DMS53 (cell line): ENCODE results near the gene PNISR.
A peak's percentile ranks its signal among the peaks of the same experiment; 100 is the strongest.
"Not testable (repeated sequence)": the region's sequence is repeated elsewhere in the genome, so short reads cannot be mapped to it uniquely, and the experiment has no call there.

Experiments
- DNase-seq: peaks from one replicate; lab custom pipeline; 2025; lab: John Stamatoyannopoulos, UW

Gene PNISR, protein sequence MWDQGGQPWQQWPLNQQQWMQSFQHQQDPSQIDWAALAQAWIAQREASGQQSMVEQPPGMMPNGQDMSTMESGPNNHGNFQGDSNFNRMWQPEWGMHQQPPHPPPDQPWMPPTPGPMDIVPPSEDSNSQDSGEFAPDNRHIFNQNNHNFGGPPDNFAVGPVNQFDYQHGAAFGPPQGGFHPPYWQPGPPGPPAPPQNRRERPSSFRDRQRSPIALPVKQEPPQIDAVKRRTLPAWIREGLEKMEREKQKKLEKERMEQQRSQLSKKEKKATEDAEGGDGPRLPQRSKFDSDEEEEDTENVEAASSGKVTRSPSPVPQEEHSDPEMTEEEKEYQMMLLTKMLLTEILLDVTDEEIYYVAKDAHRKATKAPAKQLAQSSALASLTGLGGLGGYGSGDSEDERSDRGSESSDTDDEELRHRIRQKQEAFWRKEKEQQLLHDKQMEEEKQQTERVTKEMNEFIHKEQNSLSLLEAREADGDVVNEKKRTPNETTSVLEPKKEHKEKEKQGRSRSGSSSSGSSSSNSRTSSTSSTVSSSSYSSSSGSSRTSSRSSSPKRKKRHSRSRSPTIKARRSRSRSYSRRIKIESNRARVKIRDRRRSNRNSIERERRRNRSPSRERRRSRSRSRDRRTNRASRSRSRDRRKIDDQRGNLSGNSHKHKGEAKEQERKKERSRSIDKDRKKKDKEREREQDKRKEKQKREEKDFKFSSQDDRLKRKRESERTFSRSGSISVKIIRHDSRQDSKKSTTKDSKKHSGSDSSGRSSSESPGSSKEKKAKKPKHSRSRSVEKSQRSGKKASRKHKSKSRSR

DNA sequence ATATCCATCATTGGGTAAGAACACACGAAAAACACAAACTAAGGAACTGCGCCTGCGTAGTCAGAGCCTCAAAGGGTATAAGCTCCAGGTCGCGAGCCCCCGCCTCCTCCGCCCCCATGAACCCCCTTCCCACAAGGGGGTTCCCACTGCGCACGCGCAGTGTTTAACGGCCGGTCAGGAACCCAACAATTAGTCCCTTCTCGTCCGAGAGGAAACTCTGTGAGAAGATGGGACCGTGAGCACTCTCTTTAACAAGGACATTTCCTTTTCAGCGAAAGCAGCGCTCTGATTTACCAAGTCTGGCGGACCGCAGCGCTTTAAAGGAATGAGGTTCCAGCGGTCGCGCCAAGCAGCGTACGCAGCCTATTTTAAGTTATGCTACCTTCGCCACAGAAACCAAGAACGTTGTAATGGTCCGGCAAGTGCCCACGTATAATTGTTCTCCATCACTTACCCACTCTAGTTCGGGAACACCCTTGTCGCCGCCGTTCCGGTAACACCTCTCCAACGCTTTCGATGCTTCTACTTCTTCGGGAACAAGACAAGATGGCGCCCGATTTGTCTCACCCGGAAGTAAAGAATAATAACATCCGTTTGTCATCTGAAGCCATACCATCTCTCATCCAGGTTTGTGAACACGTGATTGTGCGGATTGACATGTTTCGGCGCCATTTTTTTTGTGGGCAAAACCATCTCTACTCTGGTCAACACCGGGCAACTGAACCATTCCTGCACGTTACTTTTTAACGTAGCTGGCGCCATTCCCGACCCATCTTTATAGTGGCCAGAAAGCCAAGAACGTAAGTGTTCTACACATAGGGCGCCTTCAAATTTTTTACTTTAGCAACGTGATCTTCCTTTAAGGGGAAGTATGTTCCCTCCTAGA is at the start of gene PNISR:
PNISR (minus strand) TSS at position 548 of the 886 bp plus-strand sequence. CDS start 10,649 bp downstream, outside the sequence.
- peak; percentile 98 for DNase-seq

- no peak for DNase-seq
Observed at GRCh38 chr6:99473730-99474129, 48.6 kb upstream of the PNISR start.

GRCh38 chr6:99471638-99472037 is 46.5 kb upstream of the PNISR start:
- peak; percentile 13 for DNase-seq

DNA sequence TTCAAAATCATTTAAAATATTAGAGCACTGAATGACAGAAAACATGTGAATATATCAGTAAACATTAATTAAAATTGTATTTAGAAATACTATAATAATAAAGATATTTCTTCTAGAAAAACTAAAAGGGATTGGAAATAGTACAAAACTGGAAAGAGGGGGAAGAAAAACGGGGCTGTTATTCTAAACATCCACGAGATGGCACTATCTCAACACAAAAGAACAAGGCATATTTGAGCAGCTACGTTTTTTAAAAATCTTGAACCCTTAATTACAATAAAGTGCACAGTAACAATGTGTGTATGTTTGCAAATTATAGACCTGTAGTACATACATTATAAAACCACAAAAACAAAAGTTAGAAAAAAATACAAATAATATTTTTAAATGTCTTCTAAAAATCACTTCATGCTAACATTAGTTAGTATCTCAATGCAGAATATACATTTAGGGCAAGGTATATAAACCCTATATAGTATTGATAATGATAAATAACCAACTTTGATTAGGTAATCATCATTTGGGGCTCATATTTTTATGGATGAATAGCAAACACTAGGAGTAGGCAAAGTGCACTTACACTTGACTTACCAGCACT is 42.5 kb upstream of the PNISR start:
- peak; percentile 55 for DNase-seq

DNA sequence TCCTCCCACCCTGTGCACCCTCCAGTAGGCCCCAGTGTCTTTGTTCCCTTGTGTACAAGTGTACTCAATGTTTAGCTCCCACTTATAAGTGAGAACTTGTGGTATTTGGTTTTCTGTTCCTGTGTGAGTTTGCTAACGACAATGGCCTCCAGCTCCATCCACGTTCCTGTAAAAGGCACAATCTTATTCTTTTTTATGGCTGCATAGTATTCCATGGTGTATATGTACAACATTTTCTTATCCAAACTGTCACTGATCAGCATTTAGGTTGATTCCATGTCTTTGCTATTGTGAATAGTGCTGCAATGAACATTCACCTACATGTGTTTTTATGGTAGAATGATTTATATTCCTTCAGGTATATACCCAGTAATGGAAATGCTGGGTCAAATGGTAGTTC is 34.0 kb upstream of the PNISR start:
- DNase-seq: not testable (repeated sequence)

DNA sequence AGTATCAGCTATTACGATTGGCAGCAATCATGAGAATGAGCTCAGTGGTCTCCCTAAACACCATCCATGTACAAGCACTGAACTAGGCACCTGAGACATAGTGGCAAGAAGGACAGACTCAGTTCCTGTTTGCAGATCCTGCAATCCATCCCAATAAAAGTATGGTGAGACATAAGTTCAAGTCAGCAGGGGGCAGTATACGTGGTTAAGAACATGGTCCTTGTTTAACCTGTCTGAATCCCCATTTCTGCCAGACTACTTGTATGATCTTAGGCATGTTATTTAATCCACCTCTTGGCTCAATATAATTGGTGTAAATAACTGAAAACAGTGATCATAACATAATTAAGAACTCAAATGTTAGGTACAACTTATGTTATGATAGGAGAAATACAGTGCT is 33.2 kb upstream of the PNISR start:
- DNase-seq: peak; percentile 37

DNA sequence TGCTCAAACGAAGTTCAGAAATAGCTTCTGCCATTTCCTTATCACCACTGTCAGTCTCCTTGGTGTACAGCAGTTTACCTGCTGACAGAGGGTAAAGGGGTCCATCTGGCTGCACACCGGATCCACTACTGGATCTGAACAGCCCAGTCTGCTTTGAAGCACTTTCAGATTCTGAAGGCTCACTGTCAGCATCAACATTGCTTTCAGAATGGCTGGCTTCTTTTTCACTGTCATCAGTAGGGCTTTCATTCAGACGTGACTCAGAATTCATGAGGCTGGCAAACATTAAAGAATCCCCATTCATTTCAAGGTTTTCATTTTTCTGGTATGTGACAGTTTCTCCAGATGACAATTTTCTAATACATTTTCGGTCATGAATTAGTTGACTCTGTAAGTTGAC is 21.0 kb upstream of the PNISR start:
- no peak for DNase-seq

GRCh38 chr6:99434702-99435530 is 9.8 kb upstream of the PNISR start:
- DNase-seq: peak; percentile 37

DNA sequence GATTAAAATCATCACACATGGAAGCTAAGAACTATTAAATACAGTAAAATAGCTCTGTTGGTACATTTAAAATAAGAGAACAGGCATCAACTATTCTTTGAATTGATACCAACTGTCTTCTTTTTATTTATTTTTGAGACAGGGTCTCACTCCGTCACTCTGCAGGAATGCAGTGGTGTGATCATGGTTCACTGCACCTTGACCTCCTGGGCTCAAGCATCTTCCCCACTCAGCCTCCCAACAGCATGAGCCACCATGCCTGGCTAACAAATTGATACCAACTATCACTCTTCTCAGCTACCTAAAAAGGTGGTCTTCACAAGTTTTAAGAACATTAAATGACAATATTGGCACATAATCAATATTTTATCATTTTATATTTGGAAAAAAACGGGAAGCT is 7.8 kb upstream of the PNISR start:
- no peak for DNase-seq

DNA sequence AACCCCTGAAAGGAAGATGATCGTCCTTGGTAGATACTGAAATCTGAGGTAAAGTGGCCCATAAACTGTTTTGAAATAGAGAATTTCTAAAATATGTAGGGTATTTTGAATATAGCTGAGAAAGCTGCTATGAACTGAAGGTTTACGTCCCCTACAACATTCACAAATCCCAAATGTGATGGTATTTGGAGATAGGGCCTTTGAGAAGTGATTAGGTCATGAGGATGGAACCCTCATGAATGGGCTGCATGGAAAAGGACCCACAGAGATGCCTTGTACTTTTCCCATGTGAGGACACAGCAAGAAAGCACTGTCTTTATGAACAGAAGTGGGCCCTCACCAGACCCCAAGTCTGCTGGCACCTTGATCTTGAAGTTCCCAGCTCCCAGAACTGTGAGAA is 6.8 kb upstream of the PNISR start:
- no peak for DNase-seq

DNA sequence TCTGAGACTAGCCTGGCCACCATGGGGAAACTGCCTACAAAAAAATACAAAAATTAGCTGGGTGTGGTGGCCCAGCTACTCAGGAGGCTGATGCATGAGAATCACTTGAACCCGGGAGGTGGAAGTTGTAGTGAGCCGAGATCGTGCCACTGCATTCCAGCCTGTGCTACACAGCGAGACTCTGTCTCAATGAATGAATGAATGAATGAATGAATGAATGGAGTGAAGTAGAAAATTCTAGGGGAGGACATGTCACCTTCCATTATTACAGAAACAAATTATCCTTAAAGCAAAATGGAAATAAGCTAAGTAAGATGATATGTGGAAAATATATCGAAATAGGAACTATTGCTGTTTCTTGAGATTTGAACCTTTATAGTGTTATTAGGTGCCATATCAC is 2.9 kb upstream of the PNISR start:
- no peak for DNase-seq

DNA sequence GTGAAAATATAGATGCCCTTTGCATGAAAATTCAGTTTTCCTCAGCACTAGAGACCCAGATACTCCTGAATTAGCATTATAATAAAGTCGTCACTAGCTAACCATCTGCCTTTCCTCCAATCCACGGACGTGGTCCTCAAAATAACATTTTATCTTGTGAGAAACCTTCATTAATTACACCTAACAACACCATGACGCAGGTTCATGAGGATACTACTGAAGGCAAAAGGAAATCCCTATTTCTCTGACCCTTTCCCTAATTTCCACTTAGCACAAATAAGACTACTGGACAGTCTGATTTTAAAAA is 1.3 kb upstream of the PNISR start:
- no peak for DNase-seq

DNA sequence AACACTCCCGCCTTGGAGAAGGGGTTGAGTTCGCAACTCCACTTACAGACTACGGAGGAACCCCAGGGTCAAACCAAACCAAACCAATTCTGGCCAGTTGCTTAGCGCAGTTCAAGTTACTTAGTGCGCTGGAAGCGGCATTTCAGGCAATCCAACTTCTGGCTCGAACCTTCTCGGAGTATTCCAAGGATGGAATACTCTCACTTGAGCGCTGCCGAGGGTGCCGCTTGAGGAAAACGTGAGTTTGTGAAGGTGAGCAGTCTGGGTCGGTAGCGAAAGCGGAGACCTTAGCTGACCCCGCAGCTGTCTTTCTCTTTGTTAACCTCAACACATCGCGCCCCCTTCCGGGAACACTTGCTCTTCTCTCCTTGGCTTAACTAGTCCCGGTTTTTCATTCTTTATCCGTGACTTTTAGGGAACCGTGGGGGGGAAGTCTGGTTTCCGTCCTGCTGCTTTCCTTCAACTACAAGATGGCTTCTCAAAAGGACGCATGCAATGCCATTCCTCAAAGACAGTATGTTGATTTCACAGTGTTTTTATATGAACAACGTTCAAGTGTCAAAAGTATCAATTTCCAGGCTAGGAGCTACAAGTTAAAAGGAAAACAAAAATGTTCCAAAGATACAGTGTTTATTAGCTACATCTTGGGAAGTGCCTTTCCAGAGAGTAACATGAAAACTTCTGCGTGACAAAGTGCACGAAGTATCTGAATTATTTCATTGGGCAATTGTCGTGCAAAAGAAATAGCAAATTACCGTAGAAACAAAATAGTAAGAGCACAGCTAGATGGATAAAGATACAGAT is 741 bp upstream of the PNISR start:
- peak; percentile 93 for DNase-seq

DNA sequence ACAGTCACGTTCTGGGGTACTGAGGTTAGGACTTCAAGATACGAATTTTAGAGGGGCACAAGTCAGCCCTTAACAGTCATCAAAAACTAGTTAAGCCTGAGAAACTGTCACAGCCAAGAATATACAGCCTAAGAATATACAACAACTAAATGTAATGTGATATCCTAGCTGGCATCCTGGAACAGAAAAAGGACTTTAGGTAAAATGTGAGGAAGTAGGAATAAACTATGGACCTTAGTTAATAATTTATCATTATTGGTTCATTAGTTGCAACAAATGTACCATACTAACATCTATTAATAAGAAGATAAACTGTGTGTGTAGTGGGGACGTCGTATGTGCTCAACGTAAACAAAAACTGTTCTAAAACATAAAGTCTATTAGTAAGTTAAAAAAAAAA is 1.1 kb downstream of the PNISR start:
- no peak for DNase-seq

GRCh38 chr6:99422912-99423311 is 2.2 kb downstream of the PNISR start:
- no peak for DNase-seq

GRCh38 chr6:99416892-99417767 is 8.0 kb downstream of the PNISR start:
- no peak for DNase-seq

- DNase-seq: no peak
Observed at GRCh38 chr6:99416226-99416625, 8.9 kb downstream of the PNISR start.

DNA sequence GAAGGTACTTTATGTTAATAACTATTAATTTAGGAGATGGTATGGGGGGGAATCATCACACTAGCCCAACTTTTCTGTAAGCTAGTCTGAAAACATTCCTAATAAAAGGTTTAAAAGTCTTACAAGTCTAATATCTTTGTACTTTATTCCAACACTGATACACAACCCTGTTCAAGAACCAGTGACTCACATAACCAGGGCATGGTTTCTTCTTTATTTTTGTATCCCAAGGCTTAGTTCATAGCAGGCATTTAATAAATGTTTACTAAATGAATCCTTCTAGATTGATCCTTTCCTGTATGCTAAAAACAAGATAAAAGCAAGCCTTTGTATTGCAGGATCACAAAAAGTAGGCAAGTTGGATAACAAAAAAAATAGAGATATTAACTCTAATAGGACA is 9.7 kb downstream of the PNISR start:
- no peak for DNase-seq

- no peak for DNase-seq
Observed at GRCh38 chr6:99412065-99412464, 13.0 kb downstream of the PNISR start.
